RPMI7951 (cell line): Measurements from ENCODE around the gene LACC1. TPM values are rescaled to one million over a fixed set of nuclear protein-coding genes. Genes with fewer than 3 reads are reported as not detected.

Source experiments
- DNase-seq: peaks from one replicate; pipeline ENCODE4 v3.0.0-alpha.2; 2012; ENCODE audit warnings: low read depth
- total RNA-seq: library from RNA; depleted of rRNA; stranded (reverse); fragments of >200 nt; shearing (Covaris generic); gene quantifications from 2 replicates; pipeline ENCODE4 v1.2.3, GENCODE V29; 2014; rRNA removed

Gene LACC1
- 12.7 and 15.7 TPM in 2 replicates for total RNA-seq

- peak; percentile 4 for DNase-seq
These were observed at the start of gene LACC1 for GRCh38 chr13:43879755-43880181. TSS of gene LACC1 (plus strand) at chr13:43879904. CDS start at chr13:43880986, 1,082 bp downstream.

DNA sequence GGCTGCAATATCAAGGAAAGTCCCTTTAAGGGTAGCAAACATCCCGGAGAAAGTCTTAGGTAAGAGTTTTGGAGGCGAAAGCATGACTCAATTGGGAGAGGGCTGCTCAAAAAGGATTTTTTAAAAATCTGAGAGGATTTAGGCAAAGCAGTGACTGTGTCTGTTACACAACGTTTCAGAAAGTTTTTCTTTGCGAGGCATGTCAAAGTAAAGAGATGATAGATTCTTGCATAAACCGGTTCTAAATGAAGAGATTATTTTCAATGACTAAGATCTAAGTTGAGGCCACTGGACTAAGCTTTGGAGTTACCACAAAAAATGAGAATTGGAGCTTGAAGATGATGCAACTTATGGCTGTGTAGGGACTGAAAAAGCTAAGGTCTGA lies 49.2 kb upstream of the LACC1 start:
- peak; percentile 53 for DNase-seq

- peak; percentile 54 for DNase-seq
These were observed 48.6 kb upstream of the LACC1 start for GRCh38 chr13:43831088-43831487.

DNA sequence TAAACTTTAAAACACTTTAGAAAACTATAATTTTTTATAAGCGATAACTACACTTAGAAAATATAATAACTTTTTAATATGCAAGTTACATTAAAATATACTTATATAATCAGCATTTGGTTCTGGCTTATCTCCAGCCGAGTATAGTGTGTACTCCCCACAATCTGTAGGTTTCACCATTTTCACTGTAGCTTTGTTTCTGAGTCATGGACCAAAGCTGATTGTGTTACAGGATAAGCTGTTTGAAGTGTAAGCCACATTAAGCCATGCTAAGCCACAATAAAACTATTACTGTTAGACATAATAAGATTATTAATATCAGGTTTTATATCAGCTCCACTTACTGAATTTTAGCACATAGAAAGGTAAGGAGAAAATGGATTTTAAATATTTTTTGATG lies 44.0 kb upstream of the LACC1 start:
- peak; percentile 44 for DNase-seq

GRCh38 chr13:43838909-43839308 lies 40.8 kb upstream of the LACC1 start:
- DNase-seq, result peak; percentile 73

DNA sequence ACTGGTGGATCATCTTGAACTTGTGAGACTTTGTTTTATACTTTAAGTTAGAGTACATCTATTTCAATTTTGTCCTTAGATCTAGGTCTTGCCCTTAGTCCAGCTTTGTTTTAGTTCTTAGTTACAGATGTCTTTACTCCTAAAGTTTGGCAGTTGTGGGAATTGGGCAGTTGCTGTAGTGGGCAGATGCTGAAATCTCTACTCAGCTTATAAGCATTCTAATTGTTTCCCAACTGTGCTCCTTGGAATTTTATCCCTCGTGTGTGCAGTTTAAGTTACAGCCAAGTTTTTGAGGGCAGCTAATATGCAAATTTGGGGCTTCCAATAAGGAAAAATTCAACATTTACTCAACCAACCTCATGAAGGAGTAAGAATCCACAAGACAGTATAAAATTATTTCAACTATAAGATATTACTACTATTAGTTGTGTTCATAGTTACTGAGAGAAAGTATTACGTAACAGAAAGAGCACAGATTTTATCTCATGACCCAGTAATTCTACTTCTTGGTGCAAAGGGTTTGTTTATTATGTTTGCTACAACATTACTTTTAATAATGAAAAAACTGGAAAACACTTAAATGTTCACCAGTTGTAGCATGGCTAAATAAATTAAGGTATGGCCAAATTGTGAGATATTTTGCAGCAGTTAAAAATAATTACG lies 33.1 kb upstream of the LACC1 start:
- peak; percentile 27 for DNase-seq

DNA sequence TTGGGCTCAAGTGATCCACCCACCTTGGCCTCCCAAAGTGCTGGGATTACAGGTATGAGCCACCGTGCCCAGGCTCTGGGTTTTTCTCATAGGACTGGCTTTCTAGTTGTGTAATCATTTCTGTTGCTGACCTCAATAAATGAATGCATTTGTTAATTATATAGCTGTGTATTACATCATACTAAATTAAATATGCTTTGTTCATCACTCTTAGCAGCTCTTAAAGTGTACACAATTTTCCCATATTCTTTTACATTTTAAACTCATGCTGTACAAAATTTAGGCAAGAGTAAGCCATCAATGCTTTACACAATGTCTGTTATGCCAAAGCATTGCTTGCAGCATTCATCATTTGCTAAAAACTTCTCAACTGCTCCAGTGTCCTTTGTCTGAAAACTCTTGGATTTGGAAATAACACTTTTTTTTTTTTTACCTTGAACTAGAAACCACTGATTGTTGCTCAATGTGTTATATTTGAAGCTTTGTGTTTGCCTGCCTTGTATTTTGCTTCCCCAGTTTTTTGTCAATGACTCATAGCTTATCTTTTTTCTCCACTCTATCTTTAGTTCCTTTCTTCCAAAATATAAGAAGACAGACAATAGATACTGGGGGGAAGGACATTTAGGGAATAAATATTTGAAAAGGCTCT lies 31.6 kb upstream of the LACC1 start:
- peak; percentile 63 for DNase-seq

- DNase-seq, result no peak
These were observed 28.8 kb upstream of the LACC1 start for GRCh38 chr13:43850873-43851272.

GRCh38 chr13:43852923-43853404 lies 26.7 kb upstream of the LACC1 start:
- DNase-seq, result no peak

DNA sequence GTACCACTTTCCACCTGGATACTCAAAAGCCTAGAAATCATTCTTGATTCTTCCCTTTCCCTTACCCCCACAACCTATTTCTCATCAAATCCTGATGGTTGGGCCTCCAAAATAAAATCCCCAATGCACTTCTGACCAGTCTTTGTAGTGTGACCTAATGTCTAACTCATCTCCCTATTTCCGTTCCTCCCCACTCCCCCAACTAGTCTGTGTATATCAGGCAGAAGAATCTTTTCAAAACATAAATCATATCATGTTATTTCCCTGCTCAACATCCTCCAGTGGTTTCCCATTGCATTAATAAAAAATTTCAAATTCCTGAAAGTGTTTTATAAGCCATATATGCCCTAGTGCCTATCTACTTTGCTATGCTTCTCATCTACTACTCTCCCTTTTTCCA lies 17.8 kb upstream of the LACC1 start:
- DNase-seq, result no peak

DNA sequence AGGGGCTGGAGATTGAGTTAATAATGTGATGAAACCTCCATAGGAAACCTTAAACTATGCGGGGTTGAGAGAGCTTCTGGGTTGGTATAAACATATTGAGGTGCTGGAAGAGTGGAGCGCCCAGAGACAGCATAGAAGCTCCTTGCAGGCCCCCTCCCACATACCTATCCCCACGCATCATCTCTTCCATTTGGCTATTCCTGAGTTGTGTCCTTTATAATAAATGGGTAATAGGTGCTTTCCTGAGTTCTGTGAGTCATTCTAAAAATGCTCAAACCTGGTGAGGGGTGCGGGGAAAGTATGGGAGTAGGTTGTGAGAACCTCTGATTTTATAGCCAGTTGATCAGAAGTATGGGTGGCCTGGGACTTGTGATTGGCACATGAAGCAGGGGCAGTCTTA lies 14.8 kb upstream of the LACC1 start:
- no peak for DNase-seq

DNA sequence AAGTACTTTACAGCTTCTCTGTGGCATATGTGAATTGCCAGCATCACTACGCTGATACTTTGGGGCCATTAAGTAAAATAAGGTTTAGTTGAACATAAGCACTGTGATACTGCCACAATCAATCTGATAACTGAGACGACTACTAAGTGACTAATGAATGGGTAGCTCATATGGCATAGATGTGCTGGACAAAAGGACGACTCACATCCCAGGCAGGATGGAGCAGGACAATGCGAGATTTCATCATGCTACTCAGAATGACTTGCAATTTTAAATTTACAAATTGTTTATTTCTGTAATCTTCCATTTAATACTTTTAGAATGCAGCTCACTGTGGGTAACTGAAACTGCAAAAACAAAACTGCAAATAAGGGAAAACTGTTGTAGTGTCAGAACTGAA lies 13.8 kb upstream of the LACC1 start:
- peak; percentile 44 for DNase-seq

- DNase-seq, result no peak
These were observed 7.5 kb upstream of the LACC1 start for GRCh38 chr13:43872181-43872580.

DNA sequence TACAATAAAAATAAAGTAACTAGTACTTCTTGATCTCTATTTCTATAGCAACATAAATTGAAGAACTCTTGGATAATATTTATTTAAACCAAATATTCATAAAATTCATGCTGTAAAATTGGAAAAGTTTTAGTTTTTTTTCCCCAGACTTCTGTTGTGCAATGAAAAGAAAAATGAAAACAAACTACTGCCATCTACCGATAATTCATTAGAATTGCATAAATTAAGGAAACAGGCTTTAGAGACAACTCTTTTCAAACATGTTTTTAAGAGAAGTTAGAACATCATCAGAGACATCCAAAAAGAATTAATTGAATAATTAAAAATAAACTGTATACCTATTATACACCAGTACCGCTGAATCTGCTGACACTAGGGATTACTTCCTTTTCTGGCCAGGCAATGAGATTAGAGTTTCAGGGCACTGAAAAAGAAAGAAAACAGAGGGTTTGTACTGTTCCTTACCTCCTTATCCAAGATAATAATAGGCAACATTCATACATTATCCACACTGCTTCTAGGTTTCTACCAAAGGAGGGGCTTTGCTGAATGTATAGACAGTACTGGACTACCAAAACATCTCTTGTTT lies 5.1 kb upstream of the LACC1 start:
- DNase-seq, result peak; percentile 31

DNA sequence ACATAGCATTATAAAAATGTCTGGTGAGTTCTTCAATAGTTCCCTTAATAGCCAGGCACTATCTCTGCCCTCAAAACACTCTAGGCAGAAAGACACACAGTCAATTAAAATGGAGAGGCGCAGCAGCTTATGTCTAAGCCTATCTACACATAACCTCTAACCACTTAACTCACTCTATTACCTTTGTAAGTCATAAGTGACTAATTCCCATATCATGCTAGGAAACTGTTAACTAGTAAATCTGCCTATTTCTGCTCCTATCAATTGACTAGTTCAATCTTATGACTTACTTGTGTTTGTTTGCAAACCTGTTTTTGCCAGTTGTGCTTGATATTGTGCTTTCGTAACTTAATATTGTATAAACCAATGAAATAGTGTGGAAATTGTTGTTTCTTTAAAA lies 3.3 kb upstream of the LACC1 start:
- no peak for DNase-seq

DNA sequence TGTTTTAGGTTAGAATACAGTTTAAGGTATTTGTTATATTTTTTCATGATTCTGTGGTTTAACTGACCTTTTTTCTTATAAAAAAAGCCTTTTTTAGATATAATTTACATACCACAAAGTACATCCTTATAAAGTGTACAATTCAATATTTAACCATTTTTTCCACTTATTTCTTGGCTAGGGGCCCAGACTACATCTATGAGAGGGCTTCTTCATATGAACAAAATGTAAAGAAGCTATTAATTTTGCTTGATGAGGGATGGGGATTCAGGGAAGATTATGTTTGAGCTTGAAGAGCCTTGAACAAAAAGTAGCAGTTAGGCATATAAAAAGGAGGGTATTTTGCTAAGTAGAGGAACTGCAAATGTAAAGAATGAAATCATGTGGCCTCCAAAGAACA lies 2.4 kb upstream of the LACC1 start:
- peak; percentile 6 for DNase-seq

DNA sequence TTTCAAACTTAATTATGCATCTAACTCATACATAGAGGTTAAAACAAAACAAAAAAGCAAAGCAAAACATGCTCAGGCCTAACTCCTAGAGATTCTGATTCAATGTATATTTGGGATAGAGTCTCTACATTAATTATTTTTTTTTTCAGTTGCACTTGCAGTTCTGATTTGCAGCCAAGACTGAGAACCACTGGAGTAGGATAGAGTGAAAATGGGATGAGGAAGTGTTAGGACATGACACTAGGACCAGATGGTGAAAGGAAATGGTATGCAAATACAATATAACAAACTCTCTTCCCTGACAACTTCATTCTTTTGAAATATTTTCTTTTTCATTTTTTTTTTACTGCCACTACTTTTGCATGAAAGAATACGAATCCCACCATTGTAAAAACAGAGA lies 1.9 kb upstream of the LACC1 start:
- DNase-seq, result peak; percentile 19

DNA sequence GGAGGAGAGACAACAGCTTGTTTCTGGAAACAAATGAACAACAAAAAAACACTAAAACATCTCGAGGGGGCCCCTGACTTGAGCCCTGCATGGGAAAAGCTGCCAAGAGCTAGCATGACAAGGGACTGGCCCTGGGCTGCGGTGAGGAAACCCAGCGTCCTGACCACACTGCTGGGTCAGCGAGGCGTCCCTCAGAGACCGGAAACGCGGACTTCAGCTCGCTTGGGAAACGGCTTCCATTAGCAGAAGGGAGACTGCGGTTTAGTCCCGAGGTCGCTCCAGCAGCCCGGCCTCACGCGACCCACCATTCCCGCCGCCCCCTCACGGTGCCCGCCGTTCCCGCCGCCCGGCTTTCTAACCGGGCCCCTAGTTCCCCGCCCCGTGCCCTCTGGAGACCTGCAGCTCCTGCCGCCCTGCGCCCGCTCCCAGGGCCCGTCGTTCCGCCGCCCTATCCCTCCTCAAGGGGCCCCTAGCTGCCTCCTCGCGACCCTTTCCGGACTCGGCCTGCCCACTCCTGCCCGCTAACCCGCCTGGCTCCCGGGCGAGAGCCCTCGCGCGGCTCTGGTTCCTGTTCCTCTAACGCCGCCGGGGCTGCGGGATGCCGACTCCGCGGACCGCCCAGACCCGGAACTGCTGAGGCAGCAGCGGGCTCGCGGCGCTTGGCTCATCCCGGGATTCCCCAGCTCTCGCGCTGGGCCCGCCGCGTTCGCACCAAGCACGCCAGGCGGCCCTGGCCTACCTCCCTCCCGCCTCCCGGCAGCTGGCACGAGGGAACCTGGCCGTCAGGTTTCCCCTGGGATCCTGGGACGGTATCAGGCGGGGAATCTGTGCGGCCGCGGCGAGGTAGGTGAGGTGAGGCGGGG lies 581 bp upstream of the LACC1 start, which contains the start of gene CCDC122:
TSS of gene CCDC122 (minus strand) at position 849 of the 863 bp plus-strand sequence. CDS start 10,364 bp downstream, outside the sequence.
- DNase-seq, result peak; percentile 93

DNA sequence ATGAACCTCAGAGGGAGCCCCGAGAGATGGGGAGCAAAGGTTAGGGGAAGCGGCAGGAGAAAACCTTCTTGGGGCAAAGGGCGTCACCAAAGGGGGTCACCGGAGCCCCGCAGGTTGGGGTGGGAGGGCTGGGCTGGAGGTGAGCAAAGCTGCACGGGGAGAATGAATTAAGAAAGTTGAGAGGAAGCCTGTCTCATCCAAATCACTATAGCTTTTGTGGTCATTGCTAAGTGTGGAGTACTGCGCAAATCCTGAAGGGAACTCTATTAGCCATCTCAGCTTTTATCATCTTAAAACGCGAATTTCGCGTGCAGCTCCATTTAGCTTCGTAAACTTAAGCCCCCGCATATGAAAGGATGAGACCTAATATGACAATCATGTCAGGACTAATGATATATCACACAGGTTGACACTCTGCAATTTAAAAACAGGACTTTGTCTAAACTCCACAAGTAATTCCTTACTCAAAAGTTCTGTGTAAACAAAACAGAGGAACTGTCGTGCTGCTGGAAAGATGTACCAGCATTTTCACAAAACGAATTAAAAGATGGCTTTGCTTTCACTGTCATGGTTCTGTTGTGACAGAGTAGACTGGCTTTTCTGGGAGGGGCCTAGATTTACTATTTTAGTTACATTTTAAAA lies 631 bp downstream of the LACC1 start:
- DNase-seq, result peak; percentile 13

- peak; percentile 10 for DNase-seq
These were observed 1.2 kb downstream of the LACC1 start for GRCh38 chr13:43880926-43881325.

DNA sequence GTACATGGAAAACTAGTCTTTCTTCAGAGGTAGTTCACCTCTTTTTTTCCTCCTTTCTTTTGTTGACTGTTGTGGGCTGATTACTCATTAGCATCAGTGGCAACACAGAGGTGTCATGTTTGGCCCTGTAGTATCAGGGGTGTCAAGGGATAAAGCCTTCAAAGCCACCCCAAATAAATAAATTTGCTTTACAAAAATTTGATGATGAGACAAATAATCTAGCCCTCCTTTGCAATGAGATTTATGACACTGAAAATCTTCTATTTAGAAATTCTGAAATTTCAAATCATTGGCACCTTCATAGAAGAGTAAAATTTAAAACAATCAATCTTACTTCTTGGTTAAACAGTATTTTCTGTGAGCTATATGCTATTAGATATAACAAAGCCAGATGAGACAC lies 1.9 kb downstream of the LACC1 start:
- DNase-seq, result no peak
